NB4 (cell line): Measurements from ENCODE around the gene NDUFAF7.

Experiments used
- DNase-seq: peaks from one replicate; pipeline ENCODE4 v3.0.0; 2010; ENCODE audit warnings: low read depth
- H3K4me3 ChIP-seq: one replicate; pipeline ENCODE4 v1.5.1; 2011; ENCODE audit warnings: mild to moderate bottlenecking, low read depth, low read length, moderate library complexity
- MAX ChIP-seq: IDR thresholded peaks from 2 replicates; pipeline ENCODE4 v1.6.1; 2011; ENCODE audit warnings: low read depth, low read length
- MYC ChIP-seq: IDR thresholded peaks from 2 replicates; pipeline ENCODE4 v1.6.1; 2011; ENCODE audit warnings: low read depth, low read length
- POLR2A ChIP-seq: IDR thresholded peaks from 2 replicates; pipeline ENCODE4 v1.6.1; 2011; ENCODE audit warnings: mild to moderate bottlenecking; ENCODE audit not compliant: insufficient read length; ENCODE audit errors: extremely low read depth
- TF ChIP-seq, protein P1 (sequence below): IDR thresholded peaks from one replicate; pipeline ENCODE4 v1.5.1; 2012; ENCODE audit warnings: low read depth, low read length

NDUFAF7 gene

GRCh38 chr2:37244755-37245154 is 13.3 kb downstream of the NDUFAF7 start:
- DNase-seq: no peak
- TF ChIP-seq MYC (no peak), MAX (no peak)
- TF ChIP-seq, protein P1, sequence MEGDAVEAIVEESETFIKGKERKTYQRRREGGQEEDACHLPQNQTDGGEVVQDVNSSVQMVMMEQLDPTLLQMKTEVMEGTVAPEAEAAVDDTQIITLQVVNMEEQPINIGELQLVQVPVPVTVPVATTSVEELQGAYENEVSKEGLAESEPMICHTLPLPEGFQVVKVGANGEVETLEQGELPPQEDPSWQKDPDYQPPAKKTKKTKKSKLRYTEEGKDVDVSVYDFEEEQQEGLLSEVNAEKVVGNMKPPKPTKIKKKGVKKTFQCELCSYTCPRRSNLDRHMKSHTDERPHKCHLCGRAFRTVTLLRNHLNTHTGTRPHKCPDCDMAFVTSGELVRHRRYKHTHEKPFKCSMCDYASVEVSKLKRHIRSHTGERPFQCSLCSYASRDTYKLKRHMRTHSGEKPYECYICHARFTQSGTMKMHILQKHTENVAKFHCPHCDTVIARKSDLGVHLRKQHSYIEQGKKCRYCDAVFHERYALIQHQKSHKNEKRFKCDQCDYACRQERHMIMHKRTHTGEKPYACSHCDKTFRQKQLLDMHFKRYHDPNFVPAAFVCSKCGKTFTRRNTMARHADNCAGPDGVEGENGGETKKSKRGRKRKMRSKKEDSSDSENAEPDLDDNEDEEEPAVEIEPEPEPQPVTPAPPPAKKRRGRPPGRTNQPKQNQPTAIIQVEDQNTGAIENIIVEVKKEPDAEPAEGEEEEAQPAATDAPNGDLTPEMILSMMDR: no peak
- no peak overlapping the region for H3K4me3 ChIP-seq

DNA sequence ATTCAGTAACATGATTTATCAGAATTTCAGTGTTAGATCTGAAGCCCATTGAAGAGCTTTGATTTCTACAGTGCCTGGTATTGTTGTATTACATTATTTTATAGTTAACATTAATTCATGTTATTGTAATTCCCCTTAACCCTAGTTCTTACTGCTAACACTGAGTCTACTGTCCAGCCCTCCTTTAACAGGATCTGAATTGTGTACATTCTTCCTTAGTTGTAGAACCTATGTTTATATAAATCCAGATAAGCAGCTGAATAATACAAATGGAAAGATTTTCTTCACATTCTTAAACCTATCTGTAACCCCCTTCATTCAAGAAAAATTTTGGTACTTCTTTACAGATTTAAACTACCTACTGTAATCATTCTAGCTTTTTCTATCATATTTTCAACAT is 14.7 kb downstream of the NDUFAF7 start:
- no peak for DNase-seq
- no peak overlapping the region for H3K4me3 ChIP-seq
- no peak for TF ChIP-seq MYC
- TF ChIP-seq, protein P1: no peak
- no peak for TF ChIP-seq POLR2A
- TF ChIP-seq MAX: no peak

GRCh38 chr2:37250869-37251740 is 19.6 kb downstream of the NDUFAF7 start:
- no peak overlapping the region for H3K4me3 ChIP-seq
- DNase-seq: no peak
- no peak for TF ChIP-seq MAX
- TF ChIP-seq MYC: no peak
- TF ChIP-seq, protein P1: no peak
- no peak for TF ChIP-seq POLR2A

- no peak overlapping the region for H3K4me3 ChIP-seq
- TF ChIP-seq POLR2A (no peak), MYC (no peak; the same call in 1 of the 2 replicates), MAX (peak; percentile 90)
- TF ChIP-seq, protein P1: no peak
- peak; percentile 28 for DNase-seq
Measured at GRCh38 chr2:37262522-37262921, 31.1 kb downstream of the NDUFAF7 start.

DNA sequence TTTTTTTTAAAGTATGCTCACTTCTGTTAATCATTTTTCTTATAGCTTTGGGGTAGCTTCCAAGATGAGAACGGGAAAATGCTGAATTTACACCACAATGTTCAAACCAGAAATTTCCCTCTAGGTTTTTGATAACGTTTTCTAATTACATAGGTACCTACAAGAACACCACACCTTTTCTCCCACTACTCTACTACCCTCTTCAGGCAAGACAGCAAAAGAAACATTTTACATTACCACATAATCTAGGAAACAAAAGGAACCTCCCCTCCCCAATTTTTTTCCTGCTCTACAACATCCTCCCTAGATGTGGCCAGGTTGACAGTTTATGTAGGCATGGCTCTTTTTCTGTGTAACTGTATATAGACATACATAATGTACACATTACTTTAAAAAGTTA is 32.4 kb downstream of the NDUFAF7 start:
- DNase-seq: peak; percentile 7
- no peak overlapping the region for H3K4me3 ChIP-seq
- no peak for TF ChIP-seq POLR2A
- TF ChIP-seq, protein P1: no peak
- TF ChIP-seq MYC: no peak
- TF ChIP-seq MAX: no peak

GRCh38 chr2:37267685-37268084 is 36.2 kb downstream of the NDUFAF7 start:
- no peak for DNase-seq
- TF ChIP-seq, protein P1: no peak
- TF ChIP-seq MAX (no peak), POLR2A (no peak), MYC (no peak)
- H3K4me3 ChIP-seq: no peak overlapping the region
